Esophagus muscularis mucosa (tissue), 4 donors: ENCODE data around the gene MAGEB1. TPM values are rescaled to one million over a fixed set of nuclear protein-coding genes. Genes with fewer than 3 reads are reported as not detected.

Experiments
- DNase-seq: peaks from one replicate; pipeline ENCODE4 v3.0.0-alpha.2; 2017; ENCODE audit errors: extremely low spot score
- H3K27ac ChIP-seq, 4 donors: fragments of 200-600 bp; sonication (generic); replicated peaks in 1 of 4; 1 replicate in 3 of 4; 2 replicates in 1 of 4; pipeline ENCODE4 v1.5.1; 2016 to 2019; ENCODE audit warnings: mild to moderate bottlenecking in 1 of 4
- H3K27me3 ChIP-seq, 4 donors: fragments of 200-600 bp; sonication (generic); one replicate each; pipeline versions ENCODE4 v1.5.1 to v1.6.0; 2016 to 2019
- H3K36me3 ChIP-seq, 4 donors: fragments of 200-600 bp; sonication (generic); one replicate each; pipeline ENCODE4 v1.5.1; 2016 to 2019
- H3K4me1 ChIP-seq, 4 donors: fragments of 200-600 bp; sonication (generic); one replicate each; pipeline ENCODE4 v1.5.1; 2016 to 2019
- H3K4me3 ChIP-seq, 4 donors: fragments of 200-600 bp; sonication (generic); 1 replicate in 2 of 4; 2 replicates in 2 of 4; pipeline ENCODE4 v1.5.1; 2016 to 2019; ENCODE audit warnings: mild to moderate bottlenecking in 4 of 4, moderate library complexity in 1 of 4
- H3K9me3 ChIP-seq, 4 donors: fragments of 200-600 bp; sonication (generic); 1 replicate in 3 of 4; 2 replicates in 1 of 4; pipeline ENCODE4 v1.5.1; 2016 to 2019
- EP300 ChIP-seq: sonication (generic); formaldehyde crosslinking; IDR thresholded peaks from one replicate; pipeline ENCODE4 v1.6.1; 2017; ENCODE audit warnings: antibody characterized with exemption
- POLR2A ChIP-seq: fragments of 450-650 bp; IDR thresholded peaks from one replicate; pipeline ENCODE4 v1.6.1; 2017; ENCODE audit warnings: antibody characterized with exemption, moderate library complexity, mild to moderate bottlenecking, low read depth
- POLR2AphosphoS5 ChIP-seq, 2 donors: sonication (generic); formaldehyde crosslinking; IDR thresholded peaks; one replicate each; pipeline ENCODE4 v1.6.1; 2017; ENCODE audit warnings: antibody characterized with exemption in 2 of 2
- WGBS: methylation state at CpG from one replicate; pipeline ENCODE4 v1.1.5; 2018; 5-methylcytosine and 5-hydroxymethylcytosine counted together
- intact Hi-C: fragments of 100-400 bp; cut with DNase I; formaldehyde crosslinking; loops from one replicate; pipeline ENCODE4 v1.15.1; 2023
- total RNA-seq, 4 donors: library from RNA; depleted of rRNA; stranded (reverse); fragments of >200 nt; gene quantifications; one replicate each; pipeline versions ENCODE4 v1.1.0 to v1.2.1, GENCODE V29; 2016
- TF ChIP-seq, protein P1 (sequence below), 3 experiments: fragments of 200-600 bp in 2 of 3; fragments of 450-650 bp in 1 of 3; sonication (generic) in 2 of 3; IDR thresholded peaks; one replicate each; pipeline ENCODE4 v1.5.1; 2017 to 2019; ENCODE audit warnings: antibody characterized with exemption in 3 of 3, mild to moderate bottlenecking in 2 of 3, moderate library complexity in 1 of 3

MAGEB1 gene
- total RNA-seq, 4 donors from 2014 or later, result not detected

DNA sequence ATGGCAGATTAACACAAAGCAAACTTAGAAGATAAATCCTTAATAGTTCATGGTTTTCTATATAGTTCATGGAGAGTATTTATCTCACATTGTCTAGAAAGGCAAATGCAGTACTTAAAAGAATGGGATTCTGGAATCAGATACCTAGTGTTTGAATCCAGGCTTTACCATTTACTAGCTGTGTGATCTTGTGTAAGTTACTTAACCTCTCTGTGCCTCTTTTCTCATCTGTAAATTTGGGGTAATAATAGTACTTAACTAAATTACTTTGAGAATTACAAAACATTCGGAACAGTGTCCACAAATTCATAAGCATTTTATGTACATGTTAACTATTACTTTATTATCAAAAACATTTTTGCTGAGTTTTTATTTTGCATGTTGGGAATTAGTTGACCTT lies 15.8 kb downstream of the MAGEB1 start:
- WGBS, result 64% methylated on average over 1 of the region's 1 CpG
- Histone ChIP-seq H3K27me3 (no peaks in the 10 kb centered on the region), H3K27ac (no peak overlapping the region), H3K9me3 (no peaks in the 10 kb centered on the region), H3K4me3 (no peak overlapping the region), H3K4me1 (no peaks in the 10 kb centered on the region), H3K36me3 (no peaks in the 10 kb centered on the region)
- no peak for TF ChIP-seq EP300
- TF ChIP-seq POLR2AphosphoS5 (IDR thresholded peaks at IDR 0.05), result no peak
- TF ChIP-seq POLR2A, result no peak
- TF ChIP-seq, protein P1, sequence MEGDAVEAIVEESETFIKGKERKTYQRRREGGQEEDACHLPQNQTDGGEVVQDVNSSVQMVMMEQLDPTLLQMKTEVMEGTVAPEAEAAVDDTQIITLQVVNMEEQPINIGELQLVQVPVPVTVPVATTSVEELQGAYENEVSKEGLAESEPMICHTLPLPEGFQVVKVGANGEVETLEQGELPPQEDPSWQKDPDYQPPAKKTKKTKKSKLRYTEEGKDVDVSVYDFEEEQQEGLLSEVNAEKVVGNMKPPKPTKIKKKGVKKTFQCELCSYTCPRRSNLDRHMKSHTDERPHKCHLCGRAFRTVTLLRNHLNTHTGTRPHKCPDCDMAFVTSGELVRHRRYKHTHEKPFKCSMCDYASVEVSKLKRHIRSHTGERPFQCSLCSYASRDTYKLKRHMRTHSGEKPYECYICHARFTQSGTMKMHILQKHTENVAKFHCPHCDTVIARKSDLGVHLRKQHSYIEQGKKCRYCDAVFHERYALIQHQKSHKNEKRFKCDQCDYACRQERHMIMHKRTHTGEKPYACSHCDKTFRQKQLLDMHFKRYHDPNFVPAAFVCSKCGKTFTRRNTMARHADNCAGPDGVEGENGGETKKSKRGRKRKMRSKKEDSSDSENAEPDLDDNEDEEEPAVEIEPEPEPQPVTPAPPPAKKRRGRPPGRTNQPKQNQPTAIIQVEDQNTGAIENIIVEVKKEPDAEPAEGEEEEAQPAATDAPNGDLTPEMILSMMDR (IDR thresholded peaks at IDR 0.05), result no peak
- no peak for DNase-seq
- intact Hi-C loops, result no loop called here

GRCh38 chrX:30270639-30271038 lies 23.7 kb downstream of the MAGEB1 start:
- H3K27ac ChIP-seq, result no peak overlapping the region
- no peak for DNase-seq
- intact Hi-C loops, result loop anchor here (10.0 kb wide), 1 partner anchor 234 kb away; no protein-coding TSS in a partner anchor
- 81% methylated on average over 3 of the region's 3 CpGs for WGBS
- no peaks in the 10 kb centered on the region for H3K9me3 ChIP-seq
- no peaks in the 10 kb centered on the region for H3K27me3 ChIP-seq
- H3K4me1 ChIP-seq, result no peaks in the 10 kb centered on the region
- H3K36me3 ChIP-seq, result no peaks in the 10 kb centered on the region
- H3K4me3 ChIP-seq, result no peak overlapping the region
- TF ChIP-seq POLR2A (no peak), POLR2AphosphoS5 (IDR thresholded peaks at IDR 0.05) (no peak), EP300 (no peak)
- TF ChIP-seq, protein P1 (IDR thresholded peaks at IDR 0.05), result no peak

- Histone ChIP-seq H3K9me3 (no peaks in the 10 kb centered on the region), H3K36me3 (no peaks in the 10 kb centered on the region), H3K27ac (no peak overlapping the region), H3K4me3 (no peak overlapping the region), H3K4me1 (no peaks in the 10 kb centered on the region), H3K27me3 (no peaks in the 10 kb centered on the region)
- intact Hi-C loops, result loop anchor here (10.0 kb wide), 1 partner anchor 229 kb away; no protein-coding TSS in a partner anchor
- DNase-seq, result no peak
- 13% methylated on average over 1 of the region's 1 CpG for WGBS
- TF ChIP-seq EP300, result no peak
- TF ChIP-seq POLR2A, result no peak
- TF ChIP-seq, protein P1 (IDR thresholded peaks at IDR 0.05), result peak in 2 of 3 experiments; percentile 19 to 24
- TF ChIP-seq POLR2AphosphoS5 (IDR thresholded peaks at IDR 0.05), result no peak
Observed at GRCh38 chrX:30275498-30275897, 28.6 kb downstream of the MAGEB1 start.

GRCh38 chrX:30278365-30278764 lies 31.4 kb downstream of the MAGEB1 start:
- Histone ChIP-seq H3K9me3 (no peaks in the 10 kb centered on the region), H3K27ac (no peak overlapping the region), H3K27me3 (no peaks in the 10 kb centered on the region), H3K4me1 (peaks cover 0 to 1% (median 0%) of the 10 kb centered on the region in 4 donors), H3K4me3 (no peak overlapping the region), H3K36me3 (no peaks in the 10 kb centered on the region)
- WGBS, result 36% methylated on average over 1 of the region's 1 CpG
- intact Hi-C loops, result loop anchor here (10.0 kb wide), 1 partner anchor 226 kb away; no protein-coding TSS in a partner anchor
- TF ChIP-seq, protein P1 (IDR thresholded peaks at IDR 0.05), result no peak
- no peak for TF ChIP-seq POLR2AphosphoS5 (IDR thresholded peaks at IDR 0.05)
- no peak for TF ChIP-seq POLR2A
- no peak for TF ChIP-seq EP300
- no peak for DNase-seq

DNA sequence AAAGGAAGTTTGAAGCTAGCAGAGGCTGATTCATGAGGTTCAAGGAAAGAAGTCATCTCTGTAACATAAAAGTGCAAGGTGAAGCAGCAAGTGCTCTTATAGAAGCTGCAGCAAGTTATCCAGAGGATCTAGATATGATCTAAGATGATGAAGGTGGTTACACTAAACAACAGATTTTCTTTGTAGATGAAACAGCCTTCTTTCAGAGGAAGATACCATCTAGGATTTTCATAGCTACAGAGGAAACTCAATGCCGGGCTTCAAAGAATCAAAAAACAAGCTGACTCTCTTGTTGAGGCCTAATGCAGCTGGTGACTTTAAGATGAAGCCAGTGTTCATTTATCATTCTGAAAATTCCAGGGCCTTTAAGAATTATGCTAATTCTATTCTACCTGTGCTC lies 33.5 kb downstream of the MAGEB1 start:
- WGBS, result 91% methylated on average over 1 of the region's 1 CpG

More for the DNA sequence above, 33.5 kb downstream of the MAGEB1 start:
- H3K4me1 ChIP-seq, result peaks cover 0 to 7% (median 3%) of the 10 kb centered on the region in 4 donors
- no peak overlapping the region for H3K4me3 ChIP-seq
- no peaks in the 10 kb centered on the region for H3K9me3 ChIP-seq
- no peaks in the 10 kb centered on the region for H3K36me3 ChIP-seq
- no peaks in the 10 kb centered on the region for H3K27me3 ChIP-seq
- TF ChIP-seq, protein P1 (IDR thresholded peaks at IDR 0.05), result no peak
- TF ChIP-seq POLR2AphosphoS5 (IDR thresholded peaks at IDR 0.05) (no peak), EP300 (no peak), POLR2A (no peak)
- H3K27ac ChIP-seq, result no peak overlapping the region
- intact Hi-C loops, result no loop called here
- no peak for DNase-seq
